ENCODE data around the gene DNAH10.

Gene DNAH10

DNA sequence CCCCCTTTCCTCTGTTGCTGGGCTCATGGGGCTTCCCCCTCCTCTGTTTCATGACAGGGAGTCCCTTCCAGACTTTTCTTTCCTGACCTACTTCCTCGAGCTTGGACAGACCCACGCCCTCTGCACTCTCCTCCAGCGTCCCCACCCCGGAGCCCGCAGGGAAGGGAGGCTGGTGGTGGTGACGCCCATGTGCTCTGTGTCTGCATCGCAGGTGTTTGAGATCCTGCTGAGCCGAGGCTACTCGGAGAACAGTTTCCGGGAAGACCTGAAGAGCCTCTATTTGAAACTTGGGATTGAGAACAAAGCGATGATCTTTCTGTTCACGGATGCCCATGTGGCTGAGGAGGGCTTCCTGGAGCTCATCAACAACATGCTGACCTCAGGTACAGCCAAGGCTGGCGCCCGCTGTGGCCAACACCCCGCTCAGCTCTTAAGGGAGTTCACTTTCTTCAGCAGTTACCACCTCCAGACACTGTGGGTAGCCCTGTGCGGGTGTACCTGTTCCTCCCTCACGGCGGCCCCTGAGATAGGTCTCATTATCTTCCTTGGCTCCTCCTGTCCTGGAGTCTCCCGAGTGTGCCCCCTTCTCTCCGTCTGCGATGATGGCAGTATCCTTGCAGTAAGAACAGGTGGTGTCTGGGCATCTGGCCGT, 125.0 kb downstream of the DNAH10 start:
- DNase-seq (ENCODE audit: low read depth) = no peak

DNA sequence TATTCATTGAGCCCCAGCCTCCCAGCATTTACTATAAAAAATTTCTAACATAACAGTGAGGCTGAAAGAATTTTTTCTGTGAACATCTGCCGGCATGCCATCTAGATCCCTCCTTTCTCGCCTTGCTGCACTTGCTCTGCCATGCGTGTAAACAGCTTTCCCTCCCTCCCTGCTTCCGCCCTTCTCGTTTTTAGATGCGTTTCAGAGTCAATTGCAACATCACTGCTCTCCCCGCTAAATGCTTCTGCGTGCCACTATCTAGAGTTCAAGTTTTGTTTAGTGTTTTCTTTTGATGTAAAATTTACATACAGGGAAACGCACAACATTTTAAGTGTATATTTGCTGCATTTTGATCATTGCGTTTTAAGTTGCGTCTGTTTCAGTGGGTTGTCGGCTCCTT, 126.9 kb downstream of the DNAH10 start:
- no peak for DNase-seq (ENCODE audit: low read depth)

DNA sequence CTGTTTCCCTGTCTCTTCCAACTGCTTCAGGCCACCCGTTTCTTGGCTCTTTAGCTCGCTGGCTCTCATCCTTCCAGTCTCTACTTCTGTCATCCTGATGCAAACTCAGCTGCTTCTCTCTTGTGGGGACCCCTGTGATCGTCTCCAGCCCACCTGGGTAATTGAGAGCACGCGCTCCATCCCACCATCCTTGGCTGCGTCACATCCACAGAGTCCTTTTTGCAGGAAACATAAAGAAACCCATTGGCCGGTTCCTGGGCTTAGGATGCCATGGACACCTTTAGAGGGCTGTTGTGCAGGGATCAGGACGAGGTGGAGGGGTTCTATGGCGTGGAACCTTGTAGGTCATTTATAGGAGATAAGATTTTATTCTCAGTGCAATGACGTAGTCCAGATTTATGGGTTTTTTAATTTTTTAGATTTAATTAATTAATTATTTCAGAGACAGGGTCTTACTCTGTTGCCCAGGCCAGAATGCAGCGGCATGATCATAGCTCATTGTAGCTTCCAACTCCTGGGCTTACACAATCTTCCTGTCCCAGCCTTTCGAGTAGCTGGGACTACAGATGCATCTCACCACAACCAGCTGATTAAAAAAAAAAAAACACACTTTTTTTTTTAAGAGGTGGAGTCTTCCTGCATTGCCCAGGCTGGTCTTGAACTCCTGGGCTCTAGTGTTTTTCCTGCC, 127.9 kb downstream of the DNAH10 start:
- DNase-seq (ENCODE audit: low read depth) = no peak

DNA sequence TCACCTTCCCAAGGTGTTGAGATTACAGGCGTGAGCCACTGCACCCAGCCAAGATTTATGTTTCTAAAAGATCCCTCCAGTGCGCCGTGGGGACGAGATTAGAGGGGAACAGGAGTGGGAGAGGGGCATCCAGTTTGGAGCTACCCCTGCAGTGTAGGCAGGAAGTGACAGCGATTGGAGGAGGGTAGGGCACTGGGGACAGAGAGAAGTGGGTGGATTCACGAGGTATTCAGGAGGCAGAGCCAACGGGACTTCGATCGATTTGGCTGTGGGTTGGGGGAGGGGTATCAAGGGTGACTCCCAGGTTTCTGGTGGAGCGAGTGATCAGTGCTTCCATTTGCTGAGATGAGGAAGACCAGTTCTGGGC, 128.4 kb downstream of the DNAH10 start:
- DNase-seq (ENCODE audit: low read depth) = no peak

DNA sequence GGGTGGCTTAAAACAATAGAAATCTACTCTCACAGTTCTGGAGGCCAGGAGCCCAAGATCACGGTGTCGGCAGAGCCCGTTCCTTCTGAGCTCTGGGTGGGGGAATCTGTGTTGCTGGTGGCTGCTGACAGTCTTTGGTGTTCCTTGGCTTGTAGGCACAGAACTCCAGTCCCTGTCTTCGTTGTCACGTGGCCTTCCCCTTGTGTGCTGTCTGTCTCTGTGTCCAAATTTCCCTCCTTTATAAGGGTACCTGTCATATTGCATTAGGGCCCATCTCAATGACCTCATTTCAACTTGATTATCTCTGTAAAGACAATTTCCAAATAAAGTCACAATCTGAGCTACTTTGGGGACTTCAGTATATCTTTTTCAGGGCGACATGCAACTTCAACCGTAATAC, 128.9 kb downstream of the DNAH10 start:
- DNase-seq (ENCODE audit: low read depth) = no peak

DNA sequence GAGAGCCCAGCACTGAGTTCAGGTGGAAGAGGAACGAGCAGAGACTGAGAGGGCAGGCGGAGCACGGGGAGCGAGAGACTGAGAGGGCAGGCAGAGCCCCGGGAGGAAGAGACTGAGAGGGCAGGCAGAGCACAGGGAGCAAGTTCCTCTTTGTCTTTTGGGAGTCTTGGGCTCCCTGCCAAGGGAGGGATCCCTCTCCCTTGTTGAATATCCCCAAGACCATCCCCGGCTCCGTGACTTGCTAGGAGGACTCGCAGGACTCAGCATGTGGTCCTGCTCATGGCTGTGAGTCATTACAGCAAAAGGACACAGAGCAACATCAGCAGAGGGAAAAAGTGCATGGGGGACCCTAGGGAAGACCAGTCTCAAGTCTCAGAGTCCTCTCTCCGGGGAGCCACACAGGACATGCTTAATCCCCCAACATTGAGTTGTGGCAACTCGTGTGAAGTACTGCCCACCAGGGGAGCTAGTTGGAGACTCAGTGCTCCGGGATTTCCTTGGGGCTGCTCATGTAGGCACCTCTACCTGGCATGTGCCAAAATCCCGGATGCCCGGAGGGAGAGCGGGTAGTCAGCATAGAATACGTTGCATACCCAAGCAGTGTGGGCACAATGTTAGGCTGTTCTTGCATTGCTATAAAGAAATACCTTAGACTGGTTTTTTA, 129.5 kb downstream of the DNAH10 start:
- no peak for DNase-seq (ENCODE audit: low read depth)

DNA sequence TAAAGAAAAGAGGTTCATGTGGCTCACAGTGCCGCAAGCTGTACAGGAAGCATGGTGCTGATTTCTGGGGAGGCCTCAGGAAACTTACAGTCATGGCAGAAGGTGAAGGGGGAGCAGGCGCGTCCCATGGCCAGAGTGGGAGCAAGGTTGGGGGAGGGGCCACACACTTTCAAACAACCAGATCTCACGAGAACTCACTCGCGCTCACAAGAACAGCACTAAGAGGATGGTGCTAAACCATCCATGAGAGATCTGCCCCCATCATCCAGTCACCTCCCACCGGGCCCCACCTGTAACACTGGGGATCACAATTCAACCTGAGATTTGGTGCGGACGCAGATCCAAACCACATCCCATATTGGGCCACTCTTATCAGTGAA, 130.1 kb downstream of the DNAH10 start:
- no peak for DNase-seq (ENCODE audit: low read depth)

DNA sequence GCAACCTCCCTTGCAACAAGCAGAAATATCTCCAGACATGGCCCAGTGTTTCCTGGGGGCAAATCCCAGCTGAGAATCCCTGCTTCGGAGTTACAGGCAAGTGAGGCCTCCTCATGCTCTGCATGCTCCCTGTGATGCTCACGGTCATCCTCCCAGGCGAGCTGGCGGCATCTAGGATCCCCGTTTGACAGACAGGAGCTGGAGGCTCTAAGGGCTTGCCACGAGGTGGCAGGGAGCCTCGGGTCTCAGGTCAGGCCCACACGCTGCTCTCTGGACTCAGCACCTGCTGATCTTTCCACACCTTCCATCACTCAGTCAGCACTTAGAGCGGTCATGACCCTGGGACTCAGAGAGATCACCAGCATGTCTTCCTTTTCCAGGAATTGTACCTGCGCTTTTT, 130.8 kb downstream of the DNAH10 start:
- no peak for DNase-seq (ENCODE audit: low read depth)

DNA sequence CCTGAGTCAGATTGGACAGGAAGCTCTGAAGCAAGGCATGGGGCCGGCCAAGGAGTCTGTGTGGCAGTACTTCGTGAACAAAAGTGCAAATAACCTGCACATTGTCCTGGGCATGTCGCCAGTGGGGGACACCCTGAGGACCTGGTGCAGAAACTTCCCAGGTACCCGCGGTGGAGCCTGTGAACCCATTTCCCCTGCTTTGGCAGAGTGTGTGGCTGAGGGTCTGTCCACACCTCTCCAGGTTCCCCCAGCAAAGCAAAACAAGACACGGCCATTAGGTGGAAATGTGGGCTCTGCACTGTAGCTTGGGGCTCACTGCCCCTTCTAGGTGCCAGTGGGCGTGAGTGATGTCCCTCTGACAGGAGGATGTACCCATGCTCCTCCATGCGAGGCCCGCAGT, 131.2 kb downstream of the DNAH10 start:
- no peak for DNase-seq (ENCODE audit: low read depth)

DNA sequence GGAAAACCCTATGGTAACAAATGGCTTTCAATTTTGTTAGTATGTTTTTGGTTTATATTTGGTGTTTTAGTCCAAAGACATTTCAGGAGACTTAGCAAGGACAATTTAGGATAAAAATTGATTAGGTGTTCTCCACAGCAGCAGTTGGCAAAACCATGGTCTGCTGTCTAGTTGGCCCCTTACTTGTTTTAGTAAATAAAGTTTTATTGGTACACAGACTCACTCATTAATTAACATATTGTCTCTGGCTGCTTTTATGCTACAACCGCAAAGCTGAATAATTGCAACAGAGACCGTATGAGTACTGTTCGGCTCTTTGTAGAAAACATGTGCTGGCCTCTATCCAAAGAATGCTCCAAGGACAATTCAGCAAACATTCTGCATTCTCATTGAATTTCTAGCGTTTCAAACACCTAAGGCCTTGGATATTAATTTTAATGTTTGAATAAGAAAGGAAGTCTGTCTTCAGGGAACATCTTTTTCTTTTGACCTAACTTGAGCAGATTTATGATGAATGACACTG, 132.8 kb downstream of the DNAH10 start:
- no peak for DNase-seq (ENCODE audit: low read depth)

DNA sequence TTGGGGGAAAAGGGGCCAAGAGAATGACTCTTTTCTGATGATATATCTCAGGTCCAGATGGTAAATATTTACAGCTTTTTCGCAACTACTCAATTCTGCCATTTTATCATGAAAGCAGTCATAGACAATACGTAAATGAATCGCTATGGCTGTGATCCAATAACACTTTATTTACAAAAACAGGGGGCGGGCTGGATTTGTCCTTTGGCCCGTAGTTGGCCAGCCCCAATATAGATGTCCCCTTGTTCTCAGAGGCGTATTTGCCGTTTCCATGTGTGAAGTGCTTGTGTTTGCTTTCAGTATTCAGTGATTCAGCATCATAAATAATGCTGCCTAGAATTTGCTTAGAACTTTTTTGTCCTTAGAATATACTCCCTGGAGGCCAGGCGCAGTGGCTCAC, 133.3 kb downstream of the DNAH10 start:
- no peak for DNase-seq (ENCODE audit: low read depth)

DNA sequence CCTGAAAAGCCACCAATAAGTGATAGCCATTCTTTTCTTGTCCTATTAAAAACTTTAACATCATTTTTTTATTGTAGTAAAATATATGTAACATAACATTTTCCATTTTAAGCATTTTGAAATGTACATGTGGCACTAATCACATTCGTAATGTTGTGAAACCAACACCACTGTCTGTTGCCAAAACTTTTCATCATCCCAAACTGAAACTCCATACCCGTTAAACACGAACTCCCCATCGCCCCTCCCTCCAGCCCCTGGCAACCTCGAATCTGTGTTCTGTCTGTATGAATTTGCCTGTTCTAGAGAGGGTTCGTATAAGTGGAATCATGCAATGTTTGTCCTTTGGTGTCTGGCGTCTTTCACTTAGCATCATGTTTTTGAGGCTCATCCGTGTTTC, 134.7 kb downstream of the DNAH10 start:
- no peak for DNase-seq (ENCODE audit: low read depth)

DNA sequence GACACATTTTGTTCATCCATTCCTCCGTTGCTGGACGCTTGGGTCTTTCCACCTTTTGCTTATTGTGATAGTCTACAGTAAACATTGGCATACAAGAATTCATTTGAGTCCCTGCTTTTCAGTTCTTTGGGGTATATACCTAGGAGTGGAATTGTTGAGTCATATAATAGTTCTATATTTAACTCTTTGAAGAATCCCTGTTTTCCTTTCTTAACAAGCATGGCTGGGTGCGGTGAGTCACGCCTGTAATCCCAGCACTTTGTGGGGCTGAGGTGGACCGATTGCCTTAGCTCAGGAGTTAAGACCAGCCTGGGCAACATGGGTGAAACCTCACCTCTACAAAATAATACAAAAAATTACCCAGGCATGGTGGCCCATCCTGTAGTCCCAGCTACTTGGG, 135.1 kb downstream of the DNAH10 start:
- DNase-seq (ENCODE audit: low read depth) = no peak

DNA sequence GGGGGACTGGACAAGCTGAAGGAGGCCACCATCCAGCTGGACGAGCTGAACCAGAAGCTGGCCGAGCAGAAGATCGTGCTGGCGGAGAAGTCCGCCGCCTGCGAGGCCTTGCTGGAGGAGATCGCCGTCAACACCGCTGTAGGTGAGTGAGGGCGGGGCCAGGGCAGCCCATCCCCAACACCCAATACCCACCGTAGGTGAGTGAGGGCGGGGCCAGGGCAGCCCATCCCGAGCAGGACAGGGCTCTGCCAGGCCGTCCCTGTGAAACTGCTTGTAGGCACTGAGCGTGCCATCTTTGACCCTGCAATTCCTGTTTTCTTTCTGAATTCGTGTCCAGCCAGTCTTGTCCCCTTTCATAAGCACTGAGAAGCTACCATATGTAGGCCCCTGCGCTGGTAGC, 136.6 kb downstream of the DNAH10 start:
- DNase-seq (ENCODE audit: low read depth) = no peak

DNA sequence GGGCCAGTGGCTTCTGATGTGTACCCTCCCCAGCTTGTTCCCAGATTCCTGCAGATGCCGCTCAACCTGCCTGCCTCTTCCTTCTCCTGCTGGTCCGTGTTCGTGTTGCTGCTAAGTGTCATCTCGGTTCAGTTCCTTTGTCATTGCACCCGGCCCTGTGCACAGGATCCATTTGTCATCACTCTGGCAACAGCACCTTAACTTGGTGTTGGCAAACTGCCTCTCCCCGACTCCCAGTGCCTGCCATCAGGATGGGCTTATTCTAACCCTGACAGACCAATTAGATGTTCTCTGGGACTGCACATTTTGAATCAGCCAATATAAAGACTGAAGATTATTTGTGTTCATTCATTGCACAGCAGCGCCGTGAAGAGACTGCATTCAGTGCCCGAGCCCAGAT, 137.3 kb downstream of the DNAH10 start:
- no peak for DNase-seq (ENCODE audit: low read depth)

DNA sequence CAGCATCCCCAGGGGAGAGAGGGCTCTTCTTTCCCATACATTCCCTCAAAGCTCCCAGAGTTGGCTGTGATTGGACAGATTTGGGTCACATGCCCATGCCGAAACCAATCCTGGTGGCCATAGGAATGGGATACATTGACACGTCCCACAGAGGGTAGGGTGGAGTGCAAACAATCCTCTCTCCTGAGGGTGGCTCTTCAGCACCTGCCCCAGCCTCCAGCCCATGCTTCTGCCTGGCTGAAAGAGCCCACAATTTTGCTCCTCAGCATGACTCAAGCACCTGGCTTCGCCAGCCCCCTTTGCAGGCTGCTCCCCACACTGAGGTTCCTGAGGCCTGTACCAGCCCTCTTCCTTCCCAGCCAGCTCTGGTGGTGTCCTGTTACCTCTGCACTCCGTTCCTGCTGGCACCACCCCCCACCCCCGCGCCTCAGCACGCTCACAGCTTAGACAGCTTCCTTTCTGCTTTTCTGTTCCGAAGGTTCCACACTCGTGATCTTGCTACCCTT, 138.8 kb downstream of the DNAH10 start:
- no peak for DNase-seq (ENCODE audit: low read depth)

DNA sequence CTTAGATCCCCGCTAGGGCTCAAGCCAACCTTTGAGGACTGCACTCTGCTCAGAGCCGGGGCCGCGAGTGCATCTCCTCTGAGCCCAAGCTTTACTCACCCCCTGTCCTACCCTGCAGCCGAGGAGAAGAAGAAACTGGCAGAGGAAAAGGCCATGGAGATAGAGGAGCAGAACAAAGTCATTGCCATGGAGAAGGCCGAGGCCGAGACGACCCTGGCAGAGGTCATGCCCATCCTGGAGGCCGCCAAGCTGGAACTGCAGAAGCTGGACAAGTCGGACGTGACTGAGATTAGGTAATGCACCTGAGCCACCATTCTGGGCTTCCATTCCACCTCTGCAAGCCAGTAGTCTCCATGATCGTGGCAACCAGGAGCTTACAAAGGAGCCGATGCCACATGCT, 140.7 kb downstream of the DNAH10 start:
- DNase-seq (ENCODE audit: low read depth) = no peak

DNA sequence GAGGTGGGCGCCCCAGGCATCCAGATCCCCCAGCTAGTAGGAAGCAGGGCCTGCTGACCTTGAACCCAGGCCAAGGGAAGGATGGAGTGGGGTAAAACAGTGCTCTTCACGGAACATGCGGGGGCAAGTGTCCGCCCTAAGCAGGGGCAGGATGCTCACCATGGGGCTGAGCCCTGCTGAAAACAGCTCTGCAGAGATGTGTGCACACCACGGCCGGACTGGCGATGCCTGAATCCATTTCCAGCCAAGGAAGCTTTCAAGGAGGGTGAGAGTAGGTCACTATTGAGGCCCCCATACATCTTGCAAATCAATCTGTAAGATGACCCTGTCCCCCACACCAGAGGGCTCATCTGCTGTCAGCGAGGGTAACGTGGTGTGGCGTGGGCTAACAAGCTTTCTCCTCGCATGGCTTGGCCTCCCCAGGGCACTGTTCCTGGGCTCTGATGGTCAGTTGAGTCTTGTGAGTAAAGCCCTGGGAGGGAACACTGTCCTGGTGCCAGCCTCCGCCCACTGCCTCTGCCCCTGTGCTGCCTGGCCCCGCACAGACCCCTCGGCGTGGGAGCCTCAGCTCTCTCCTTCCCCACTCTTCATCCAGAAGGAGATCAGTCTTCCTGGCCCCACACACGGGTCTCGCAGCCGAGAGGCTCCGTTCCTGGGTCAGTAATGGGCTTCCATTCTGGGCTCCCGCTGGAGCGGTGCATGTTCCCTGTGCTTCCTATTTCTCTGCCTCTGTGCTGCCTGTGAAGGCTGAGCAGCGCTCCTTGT, 141.4 kb downstream of the DNAH10 start:
- DNase-seq (ENCODE audit: low read depth) = no peak

DNA sequence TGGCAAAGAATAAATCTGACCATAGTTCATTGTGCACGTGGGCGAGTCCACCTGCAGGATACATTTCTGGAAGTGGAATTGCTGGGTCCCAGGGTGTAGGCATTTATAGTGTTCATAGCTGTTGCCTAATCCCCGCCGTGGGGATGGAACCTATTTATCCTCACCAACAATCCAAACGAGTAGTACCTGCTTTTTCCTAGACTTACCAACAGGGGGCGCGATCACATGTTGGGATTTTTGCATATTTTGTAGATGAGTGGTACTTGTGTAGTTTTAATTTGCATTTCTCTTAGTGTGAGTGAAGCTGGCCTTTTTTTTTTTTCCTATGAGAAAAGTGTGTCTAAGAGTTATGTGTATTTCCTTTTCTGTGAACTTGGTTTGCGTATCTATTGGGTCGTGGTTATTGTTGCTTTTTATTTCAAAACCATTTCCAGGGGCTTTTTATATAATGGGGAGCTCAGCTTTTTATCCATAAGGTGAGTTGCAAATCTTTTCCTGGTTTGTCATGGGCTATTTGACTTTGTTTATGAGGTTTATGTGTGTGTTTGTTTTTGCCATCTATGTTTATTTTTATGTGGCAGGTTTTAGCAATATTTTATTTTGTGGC, 143.3 kb downstream of the DNAH10 start:
- peak; percentile 42 for DNase-seq (ENCODE audit: low read depth)

DNA sequence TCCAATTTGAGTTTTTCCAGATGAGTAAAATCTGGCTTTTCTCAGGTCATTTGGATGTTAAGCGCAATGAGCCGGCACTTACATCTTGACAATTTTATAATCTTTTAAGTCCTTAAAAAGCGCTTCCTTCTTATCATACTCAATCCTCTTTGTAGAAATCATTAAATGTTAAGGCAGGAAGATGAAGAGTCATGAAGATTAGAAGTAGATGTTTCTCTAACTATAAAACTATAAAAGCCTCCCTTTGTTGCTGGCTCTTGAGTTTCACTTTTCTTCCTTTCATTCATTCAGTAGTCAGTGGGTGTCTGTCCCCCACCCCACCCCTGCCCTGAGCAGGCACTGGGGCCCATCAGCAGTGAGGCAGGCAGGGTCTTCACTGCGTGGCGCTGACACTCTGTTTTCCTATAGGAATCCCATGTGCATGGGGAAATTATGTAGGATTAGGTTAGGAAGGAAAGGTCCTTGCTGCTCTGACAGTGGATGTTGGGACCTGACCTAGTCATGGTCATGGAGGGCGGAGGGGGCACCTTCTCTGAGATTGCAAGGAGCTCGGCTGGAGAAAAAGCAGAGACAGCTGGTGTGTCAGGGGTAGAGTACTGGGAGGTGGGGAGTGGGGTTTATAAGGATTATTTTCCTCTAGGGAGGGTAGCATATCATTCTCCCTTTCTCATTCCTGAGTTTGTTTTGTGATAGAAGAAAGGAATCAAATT, 144.8 kb downstream of the DNAH10 start:
- DNase-seq (ENCODE audit: low read depth) = no peak

DNA sequence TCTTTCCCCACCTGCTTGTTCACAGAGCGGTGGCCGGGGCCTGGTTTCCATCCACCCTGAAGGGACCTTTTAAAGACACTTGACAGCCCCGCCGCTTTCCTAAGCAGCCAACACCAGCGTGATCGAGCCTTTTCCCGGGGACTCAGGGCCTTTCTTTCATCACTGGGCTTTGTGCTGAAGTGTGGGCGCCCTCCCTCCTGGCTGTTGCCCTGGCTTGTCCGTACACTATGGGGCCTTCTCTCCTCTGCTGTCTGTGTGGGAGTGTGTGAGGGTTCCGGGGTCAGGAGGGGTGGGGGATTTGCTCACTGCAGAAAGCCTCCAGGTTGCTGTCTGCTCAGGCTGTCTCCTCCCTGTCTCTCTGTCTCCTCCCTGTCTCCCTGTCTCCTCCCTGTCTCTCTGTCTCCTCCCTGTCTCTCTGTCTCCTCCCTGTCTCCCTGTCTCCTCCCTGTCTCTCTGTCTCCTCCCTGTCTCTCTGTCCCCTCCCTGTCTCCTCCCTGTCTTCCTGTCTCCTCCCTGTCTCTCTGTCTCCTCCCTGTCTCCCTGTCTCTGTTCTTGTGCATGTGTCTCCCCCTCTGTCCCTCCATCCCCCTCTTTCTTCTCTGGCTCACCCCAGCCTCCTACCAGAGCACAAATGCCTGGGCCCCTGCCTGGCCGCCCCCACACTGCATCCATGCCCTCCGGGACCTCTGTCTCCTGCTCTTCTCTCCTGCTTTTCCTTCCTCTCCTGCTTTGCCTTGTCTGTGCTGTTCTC, 145.8 kb downstream of the DNAH10 start:
- DNase-seq (ENCODE audit: low read depth) = no peak
